ENCODE measurements around the gene PHYHIPL. TPM values are rescaled to one million over a fixed set of nuclear protein-coding genes. Genes with fewer than 3 reads are reported as not detected.
A peak's percentile ranks its signal among the peaks of the same experiment; 100 is the strongest.

Gene PHYHIPL
- total RNA-seq (ENCODE audit: insufficient read depth, low replicate concordance) = 1.4 TPM

DNA sequence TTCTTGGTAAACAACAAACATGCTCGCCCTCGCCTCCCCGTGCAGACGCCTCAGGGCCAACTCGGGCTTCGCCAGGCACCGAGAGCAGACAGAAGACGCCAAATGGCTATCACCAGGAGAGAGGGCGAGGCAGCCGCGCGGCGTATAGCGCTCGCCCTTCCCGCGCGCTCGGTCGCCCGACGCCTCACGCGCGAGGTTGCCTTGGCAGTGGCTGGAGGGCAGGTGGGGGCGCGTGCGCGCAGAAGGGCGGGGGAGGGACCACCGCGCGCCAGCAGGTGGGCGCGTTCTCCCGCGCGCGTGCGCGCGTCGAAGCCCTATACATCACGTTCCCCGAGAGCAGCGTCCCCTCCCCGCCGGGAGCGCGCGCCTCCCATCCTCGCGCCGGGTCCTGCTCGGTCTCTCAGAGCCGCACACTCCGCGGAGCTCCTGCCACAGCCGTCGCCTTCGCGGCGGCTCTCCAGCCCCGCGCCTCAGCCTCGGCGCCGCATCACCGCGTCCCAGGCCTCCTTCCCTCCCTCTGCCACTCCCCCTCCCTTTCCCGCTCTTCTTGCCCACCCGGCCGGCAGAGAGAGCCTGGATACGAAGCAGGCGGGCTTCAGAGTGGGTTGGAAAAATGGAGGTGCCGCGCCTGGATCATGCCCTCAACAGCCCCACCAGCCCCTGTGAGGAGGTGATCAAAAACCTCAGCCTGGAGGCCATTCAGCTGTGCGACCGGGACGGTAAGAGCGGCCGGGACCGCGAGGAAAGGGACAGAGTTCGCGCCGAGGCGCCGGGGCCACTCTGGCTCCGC, at the start of gene PHYHIPL:
PHYHIPL (plus strand) TSS at position 403 of the 790 bp plus-strand sequence; CDS start at position 614, 211 bp downstream.
- no peak for DNase-seq (ENCODE audit: low spot score)

- no peak for DNase-seq (ENCODE audit: low spot score)
Observed at GRCh38 chr10:59126991-59127390, 49.5 kb upstream of the PHYHIPL start.

DNA sequence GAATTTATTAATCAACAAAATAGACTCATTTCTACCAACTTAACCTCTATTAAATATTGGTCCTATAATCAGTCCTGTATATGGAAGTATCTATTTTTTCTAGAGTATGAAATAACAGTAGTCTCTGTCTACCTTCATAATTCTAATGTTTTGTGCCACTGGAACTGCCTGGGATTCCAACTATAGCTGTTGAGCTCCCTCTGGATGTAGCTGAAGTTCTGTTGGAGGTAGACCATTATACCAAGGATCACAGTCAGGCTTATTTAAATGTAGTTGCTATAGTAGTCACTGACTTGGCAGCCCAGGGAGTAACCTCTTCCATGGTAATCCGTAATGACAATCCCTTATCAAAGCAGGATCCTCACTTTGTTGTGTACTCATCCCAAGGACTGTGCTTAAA, 48.5 kb upstream of the PHYHIPL start:
- DNase-seq (ENCODE audit: low spot score) = no peak

GRCh38 chr10:59129867-59130266, 46.6 kb upstream of the PHYHIPL start:
- no peak for DNase-seq (ENCODE audit: low spot score)

DNA sequence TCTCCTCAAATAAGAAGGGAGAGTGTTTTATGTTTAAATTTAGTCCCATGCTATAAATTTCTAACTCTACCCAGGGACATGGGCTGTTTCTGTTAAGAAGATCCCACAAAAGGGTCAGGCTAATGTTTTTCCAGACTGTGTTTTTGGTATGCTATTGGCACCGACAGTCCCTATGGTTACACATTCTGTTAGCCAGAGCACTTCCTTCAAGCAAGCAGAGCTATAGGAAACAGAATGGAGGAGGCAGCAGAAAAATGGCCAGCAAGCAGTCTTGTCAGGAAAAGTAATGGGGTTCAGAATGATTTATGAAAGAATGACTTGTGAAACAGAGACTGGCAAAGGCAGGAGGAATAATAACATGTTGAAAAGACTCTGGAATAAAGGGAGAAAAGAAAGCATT, 44.8 kb upstream of the PHYHIPL start:
- peak; percentile 8 for DNase-seq (ENCODE audit: low spot score)

- no peak for DNase-seq (ENCODE audit: low spot score)
Observed at GRCh38 chr10:59133841-59134593, 42.4 kb upstream of the PHYHIPL start.

- no peak for DNase-seq (ENCODE audit: low spot score)
Observed at GRCh38 chr10:59134785-59135184, 41.7 kb upstream of the PHYHIPL start.

DNA sequence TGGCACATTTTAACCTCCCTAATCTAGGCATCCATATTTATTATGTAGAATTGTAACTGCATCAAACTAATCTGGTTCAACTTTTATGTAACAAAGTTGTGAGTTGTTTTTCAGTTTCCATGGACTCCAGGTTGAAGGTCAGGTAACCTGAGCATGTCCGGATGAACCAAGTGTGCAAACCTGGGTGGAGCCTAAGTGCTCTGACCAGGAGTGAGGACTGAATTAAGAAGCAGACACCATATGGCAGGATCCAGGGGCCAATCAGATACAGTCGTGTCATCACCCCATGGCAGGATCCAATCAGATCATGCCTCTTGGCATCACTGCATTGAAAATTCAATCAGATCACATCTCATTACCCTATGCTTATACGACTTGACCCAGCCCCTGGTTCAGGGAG, 41.2 kb upstream of the PHYHIPL start:
- no peak for DNase-seq (ENCODE audit: low spot score)

DNA sequence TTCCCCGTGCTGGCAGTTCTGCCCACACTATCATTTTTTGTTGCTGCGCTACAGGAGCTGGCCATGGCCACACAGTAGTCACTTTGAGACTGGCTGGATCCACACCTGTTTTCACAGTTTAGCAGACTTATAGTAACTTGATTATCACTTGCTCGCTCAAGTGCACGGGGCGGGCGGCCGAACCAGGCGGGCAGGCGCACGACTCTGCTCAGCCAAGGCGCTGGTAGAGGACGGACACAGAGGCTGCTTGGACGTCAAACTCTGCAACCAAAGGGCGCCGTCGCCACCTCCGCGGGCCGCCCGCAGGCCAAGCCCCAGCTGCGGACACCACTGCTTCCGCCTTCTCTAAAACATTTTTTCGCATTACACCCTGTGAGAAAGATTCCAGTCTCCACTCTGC, 38.4 kb upstream of the PHYHIPL start:
- DNase-seq (ENCODE audit: low spot score) = no peak

DNA sequence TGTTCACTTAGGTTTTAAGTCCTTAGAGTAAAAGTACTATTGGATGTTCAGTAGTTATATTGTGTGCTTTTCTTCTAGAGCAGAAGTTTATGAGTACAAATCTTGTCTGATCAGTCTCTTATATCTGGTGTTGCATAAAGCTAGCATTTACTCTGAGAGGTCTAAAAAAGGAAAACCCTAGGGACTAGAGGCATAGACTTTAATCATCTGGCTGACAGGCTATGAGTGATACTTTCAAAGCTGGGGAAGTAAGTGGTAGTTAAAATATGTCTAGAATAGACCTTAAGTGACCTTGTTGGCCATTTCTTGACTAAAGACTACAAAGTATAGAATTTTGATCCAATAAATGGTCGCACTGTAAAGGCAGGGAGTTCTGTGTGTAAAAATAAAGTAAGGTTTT, 32.9 kb upstream of the PHYHIPL start:
- DNase-seq (ENCODE audit: low spot score) = no peak

GRCh38 chr10:59148701-59149100, 27.7 kb upstream of the PHYHIPL start:
- DNase-seq (ENCODE audit: low spot score) = no peak

GRCh38 chr10:59155556-59155955, 20.9 kb upstream of the PHYHIPL start:
- DNase-seq (ENCODE audit: low spot score) = no peak

DNA sequence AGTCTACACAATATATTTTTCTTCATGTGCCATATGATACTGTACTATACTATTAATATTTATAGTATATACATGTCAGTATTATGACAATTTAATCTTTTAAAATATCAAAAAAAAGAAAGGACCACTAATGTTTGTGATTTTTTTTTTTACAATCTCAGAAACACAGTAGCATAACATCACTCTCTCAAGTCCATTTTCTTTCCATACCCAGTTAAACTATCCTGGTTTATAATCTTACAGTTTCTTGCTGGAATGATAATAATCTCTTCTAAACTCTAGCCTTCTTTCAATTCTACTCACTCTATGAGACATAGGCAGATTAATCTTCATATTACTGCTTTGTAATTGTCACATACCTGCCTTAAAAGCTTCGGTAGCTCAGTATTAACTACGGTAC, 8.9 kb upstream of the PHYHIPL start:
- DNase-seq (ENCODE audit: low spot score) = no peak

- no peak for DNase-seq (ENCODE audit: low spot score)
Observed at GRCh38 chr10:59172567-59172966, 3.9 kb upstream of the PHYHIPL start.

- no peak for DNase-seq (ENCODE audit: low spot score)
Observed at GRCh38 chr10:59173414-59173813, 3.0 kb upstream of the PHYHIPL start.

GRCh38 chr10:59175538-59176240, 754 bp upstream of the PHYHIPL start:
- no peak for DNase-seq (ENCODE audit: low spot score)

DNA sequence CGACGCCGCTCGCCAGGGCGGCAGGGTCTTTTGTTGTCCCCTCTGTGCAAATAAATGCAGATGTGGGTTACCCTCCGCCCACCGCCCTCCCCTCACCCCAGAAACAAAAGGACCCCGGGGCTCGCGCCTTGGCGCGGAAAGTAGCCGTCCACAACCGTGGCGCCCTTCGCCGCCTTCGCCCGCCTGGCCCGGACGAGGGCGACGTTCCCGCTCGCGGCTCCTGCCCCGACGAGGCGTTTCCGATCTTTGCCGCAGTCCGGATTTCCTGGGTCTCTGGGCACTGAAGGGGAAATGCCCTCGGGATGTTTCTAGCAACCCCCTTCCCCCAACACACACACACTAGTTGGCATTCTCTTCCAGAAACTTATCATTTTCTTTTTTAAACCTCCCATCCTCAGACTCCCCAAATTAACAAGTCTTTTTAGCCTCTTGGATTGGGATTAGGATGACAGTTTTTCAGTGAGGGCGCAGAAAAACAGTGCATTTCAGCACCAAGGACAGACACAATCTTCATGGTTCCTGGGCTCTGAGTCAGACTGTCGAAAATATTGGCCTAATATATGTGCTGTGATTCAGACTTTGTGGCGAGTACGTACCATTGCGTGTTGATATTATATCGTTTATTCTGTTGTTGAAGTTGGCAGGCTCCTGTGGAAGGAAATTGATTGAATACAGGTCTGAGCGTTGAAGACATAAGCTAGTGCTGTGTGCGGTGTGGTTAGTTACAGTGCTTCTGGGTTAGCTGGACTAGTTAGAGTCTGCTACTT, 771 bp downstream of the PHYHIPL start:
- DNase-seq (ENCODE audit: low spot score) = peak; percentile 62

GRCh38 chr10:59177836-59178235, 1.4 kb downstream of the PHYHIPL start:
- no peak for DNase-seq (ENCODE audit: low spot score)

- DNase-seq (ENCODE audit: low spot score) = no peak
Observed at GRCh38 chr10:59179068-59179467, 2.6 kb downstream of the PHYHIPL start.

GRCh38 chr10:59180689-59181270, 4.3 kb downstream of the PHYHIPL start:
- no peak for DNase-seq (ENCODE audit: low spot score)

DNA sequence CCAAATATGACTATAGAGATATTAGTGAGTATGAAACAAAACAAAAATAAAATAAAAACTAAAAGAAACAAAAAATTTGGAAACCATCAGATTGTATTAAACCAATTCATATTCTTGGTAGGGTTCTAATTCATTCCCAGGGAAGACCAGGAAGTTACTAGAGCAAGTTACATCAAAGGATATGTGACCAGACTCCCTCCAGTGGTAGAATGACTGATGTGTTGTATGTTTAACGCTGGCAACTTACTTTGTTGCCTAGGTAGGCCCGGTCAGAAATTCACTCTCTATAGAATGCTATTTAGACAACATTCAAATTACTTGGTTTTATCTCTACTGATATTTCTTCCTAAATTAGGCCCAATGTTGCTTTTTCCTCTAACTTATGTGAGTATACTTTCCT, 5.2 kb downstream of the PHYHIPL start:
- DNase-seq (ENCODE audit: low spot score) = peak; percentile 56
